ENCODE measurements around the gene CSNK1D.

Gene CSNK1D

DNA sequence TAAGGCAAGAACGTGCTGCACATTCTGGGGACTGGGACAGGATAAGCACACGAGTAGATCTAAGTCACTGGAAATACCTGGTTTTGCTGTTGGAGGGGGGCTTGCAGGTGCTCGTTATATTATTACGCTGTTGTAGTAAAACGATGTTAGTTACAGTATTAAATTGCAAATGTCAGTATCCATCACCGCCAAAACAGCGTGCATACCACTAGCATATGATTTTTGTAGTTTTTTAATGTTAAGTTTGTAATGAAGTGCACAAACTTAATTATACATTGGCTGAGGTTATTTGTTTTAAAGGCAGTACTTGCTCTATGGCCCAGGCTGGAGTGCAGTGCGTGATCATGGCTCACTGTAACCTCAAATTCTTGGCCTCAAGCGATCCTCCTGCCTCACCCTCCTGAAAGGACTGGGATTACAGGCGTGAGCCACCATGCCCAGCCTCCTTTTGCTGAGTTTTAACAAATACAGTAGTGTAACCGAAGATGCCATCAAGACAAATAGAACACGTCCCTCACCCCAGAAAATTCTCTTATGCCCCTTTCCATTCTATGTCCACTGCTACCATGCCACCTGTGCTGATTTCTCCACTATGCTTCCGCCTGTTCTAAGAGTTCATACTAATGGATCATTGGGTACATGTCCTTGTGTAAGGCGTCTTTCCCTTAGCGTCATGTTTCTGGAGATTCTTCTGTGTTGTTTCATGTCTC, 20.7 kb upstream of the CSNK1D start:
- no peak for DNase-seq

DNA sequence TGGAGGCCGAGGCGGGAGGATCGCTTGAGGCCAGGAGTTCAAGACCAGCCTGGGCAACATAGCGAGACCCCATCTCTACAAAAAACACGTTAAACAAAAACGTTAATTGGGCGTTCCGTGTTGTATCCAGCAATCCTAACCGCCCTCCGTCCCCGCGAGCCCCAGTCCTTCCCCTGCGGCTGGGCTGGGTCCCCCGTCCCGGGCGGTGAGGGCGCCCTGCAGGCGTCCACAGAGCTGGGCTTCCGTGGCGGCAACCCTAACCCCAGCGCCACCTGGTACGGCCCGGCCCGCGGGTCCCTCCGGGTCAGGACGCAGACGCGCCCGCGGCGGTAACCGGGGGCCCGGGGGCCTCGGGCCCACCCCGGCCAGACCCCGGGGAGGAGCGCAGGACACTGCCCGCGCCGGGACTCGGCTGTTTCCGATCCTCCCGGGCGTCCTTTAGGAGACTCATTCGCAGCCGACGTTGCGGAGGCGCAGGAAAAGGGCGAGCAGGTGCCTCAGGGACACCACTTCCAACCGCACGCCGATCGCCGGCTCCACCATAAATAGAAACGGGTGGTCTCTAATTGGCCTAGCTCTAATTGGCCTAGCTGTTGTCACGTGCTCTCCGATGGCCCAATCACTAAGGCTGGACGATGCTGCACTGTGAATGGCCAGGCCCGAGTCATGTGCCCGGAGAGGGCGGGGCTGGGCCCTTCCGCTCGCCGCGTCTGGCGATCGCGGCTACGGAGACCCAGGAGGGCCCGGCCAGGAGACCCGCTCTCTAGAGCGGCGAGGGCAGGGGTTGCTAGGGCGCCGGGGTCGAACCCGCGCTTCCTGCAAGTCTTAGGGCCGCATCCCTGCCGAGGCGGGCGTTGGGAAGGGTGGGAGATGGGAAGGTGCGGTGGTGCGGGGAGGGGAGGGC, 19.0 kb upstream of the CSNK1D start:
- DNase-seq, result peak; percentile 92

DNA sequence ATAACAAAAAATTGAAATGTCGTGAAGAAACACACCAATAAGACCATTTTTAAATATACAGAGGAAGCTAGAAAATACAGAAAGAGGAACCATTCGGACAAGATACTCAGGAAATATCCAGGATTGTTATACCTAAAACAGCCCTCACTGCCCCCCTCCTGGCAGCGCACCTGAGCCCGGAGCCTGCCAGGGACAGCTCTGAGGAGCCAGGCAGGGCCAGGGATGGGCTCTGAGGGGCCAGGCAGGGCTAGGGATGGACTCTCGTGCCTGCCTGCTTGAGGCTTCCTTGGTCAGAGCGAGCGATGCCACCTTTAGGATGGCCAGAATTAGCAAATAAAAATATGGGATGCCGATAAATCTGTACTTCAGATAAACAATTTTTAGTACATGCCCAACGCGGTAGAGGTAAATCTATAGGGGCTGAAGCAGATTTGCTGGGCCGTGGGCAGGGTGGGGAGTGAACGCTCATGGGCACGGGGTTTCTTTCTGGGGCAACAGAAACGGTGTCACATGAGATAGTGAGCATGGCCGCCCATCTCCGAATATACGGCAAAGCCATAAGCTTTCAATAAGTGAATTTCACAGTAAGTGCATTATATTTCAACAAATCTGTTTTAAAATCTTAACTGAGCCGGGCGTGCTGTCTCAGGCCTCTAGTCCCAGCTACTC, 18.2 kb upstream of the CSNK1D start:
- no peak for DNase-seq

DNA sequence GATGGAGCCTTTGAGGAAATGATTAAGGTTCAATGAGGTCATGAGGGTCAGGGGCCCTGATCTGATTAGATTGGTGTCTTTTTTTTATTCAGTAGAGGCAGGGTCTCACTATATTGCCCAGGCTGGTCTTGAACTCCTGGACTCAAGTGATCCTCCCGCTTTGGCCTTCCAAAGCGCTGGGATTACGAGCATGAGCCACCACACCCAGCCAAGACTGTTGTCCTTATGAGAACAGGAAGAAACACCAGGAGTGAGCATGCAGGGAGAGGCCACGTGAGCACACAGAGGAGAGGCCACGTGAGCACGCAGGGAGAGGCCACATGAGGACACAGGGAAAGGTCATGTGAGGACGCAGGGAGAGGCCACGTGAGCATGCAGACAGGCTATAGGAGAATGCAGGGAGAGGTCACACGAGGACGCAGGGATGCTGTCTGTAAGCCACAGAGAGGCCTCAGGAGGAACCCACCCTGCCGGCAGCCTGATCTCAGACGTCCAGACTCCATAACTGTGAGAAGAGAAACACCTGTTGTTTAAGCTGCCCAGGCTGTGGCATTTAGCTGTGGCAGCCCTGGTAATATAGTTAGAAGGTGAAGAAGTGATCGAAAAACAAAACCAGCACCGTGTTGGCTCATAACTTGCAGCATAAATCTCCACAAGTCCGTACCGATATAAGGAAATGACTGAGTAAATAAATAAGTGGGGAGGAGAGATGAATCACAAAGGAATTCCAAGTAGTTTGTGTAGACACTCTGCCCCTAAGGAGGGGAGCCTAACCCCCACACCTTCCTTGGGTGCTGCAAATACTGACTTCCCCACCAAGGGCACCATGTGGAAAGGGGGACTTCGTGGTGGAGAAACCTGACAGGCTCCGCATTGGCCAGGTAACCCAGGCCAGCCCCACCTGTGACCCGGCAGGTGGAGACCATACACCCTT, 14.6 kb upstream of the CSNK1D start:
- no peak for DNase-seq

DNA sequence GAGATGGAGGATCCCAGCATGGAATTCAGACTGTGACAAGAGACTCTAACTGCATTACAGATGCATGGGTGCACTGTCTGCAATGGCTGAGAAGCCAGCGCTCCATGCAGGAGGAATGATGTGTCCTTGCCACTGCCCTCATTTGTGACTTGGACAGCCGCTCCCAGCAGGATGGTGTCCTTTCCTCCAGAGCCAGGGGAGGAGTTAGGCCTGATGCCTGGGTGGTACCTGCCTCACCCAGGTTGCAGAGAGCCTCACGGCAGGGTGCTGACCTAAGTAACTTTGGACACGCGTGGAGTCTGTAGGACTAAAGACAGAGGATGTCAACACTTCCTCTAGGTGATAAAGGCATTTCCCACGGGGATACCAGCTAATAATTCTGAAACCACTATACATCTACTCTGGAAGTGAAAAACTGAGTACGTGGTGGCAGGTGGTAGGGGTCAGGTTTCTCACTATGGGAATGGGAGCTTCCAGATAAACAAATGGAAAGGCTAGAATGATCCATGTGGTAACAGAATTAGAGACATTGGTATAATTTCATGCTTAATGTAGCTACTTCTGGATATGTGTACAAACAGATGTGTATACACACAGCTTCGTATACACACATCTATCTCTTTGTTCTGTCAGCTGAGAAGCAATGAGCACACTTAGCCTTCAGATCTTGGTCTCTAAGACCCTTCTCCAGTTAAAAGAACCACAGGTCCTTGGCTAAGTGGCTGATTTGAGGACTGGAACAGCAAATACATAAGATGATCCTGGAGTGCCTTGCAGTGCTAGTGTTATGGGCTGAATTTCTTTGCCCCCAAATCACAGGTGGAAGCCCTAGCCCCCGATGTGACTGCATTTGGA, 13.7 kb upstream of the CSNK1D start:
- no peak for DNase-seq

DNA sequence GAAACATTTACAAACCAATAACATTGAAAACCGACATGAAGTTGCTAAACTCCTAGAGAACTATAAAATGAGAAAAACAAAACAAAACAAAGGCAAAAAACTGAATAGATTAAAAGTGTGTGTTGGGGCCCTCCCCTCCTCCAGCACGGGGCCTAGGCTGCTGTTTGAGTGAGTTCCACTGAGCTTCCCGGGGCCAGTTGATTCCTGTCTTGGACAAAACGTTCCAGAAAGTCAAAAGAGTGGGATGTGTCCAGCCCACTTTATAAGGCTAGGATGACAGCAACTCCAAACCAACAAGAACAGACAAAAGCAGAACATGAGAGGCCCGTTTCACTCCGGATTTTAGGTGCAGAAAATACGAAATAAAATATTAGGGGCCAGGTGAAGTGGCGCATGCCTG, 11.6 kb upstream of the CSNK1D start:
- DNase-seq, result no peak

DNA sequence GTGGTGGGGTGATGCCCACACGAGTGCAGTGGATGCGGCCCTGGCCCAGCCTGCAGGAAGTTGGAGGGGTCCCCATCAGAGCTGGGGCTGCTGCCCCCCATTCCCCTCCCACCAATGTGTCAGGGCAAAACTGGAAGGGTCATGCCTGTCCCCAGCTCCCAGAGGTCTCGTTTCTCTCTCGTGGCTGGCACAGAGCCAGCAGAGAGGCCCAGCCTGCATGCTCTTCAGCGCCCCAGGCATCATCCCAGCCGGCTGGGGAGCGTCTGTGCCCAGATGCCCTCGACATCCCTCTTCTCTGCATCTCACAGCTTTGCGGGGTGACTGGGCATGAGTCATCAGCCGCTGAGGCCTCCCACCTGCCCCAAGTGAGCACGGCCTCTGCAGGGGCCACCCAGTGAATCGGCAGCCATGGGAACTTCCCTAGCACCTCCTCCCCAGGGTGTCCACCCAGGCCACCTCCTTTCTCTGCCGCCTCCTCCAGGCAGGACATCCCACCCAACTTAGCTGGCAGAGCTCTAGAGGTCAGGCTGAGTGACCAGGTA, 9.8 kb upstream of the CSNK1D start:
- peak; percentile 73 for DNase-seq

DNA sequence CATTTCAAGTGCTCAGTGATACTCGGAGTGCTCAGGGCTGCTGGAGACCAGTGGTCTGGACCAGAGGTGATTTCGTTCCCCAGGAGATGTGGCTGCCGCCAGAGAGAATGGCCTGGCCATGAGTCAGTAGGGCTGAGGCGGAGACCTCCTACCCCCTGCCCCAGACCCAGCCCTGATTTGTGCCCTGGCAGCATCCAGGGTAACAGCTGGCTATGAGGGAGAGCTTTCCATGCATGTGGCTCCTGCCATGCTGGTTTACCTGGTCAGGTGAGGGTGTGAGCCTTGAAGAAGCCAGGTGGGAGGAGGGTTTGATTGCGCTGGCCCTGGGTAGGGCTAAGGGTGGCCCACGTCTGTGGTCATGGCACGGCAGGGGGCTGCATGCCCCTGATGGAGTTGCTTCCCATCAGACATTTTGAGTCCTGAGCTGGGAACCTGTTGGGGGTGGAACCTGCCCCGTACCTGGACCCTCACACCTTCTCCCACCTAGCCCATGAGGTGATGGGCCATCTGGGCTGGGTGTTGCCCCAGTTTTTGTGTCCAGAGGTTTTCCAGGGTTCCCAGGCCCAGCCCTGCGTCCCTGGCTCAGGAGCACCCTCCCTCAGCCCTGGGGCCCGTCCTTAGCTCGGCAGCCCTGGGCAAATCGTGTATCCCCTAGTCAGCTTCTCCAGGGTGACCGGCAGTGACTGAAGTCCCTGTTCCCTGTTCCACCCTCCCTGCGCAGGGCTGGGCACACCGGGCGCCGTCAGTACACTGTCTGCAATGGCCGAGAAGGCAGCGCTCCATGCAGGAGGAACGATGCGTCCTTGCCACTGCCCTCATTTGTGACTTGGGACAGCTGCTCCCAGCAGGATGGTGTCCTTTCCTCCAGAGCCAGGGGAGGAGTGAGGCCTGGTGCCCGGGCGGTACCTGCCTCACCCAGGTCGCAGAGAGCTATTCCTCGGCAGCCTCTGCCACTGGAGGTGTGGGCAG, 9.0 kb upstream of the CSNK1D start:
- DNase-seq, result no peak

DNA sequence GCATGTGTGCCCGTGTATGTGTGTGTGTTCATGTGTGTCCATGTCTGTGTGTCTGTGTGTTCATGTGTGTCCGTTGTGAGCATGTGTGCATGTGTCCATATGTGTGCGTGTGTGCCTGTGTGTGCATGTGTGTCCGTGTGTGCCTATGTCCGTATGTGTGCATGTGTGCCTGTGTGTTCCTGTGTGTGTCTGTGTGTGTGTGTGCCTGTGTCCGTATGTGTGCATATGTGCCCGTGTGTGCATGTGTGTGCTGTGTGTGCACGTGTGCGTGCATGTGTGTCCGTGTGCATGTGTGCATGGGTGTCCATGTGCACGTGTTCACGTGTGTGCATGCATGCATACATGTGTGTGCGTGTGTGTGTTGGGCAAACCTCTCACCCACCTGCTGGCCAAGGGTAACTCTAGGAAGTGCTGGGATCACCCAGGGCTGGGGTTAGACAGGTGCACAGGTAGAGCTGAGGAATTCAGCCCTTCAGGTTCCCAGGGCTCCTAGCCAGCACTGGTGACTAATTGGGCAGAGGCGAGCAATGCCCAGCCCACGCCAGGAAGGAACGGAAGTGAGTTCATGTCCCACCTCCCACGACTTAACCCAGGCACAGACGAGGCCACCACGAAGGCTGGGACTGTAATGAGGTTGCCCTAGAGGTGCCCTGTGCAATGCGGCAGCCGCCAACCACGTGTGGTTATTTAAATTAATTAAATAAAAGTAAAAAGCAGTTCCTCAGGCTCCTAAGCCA, 8.2 kb upstream of the CSNK1D start:
- peak; percentile 76 for DNase-seq

DNA sequence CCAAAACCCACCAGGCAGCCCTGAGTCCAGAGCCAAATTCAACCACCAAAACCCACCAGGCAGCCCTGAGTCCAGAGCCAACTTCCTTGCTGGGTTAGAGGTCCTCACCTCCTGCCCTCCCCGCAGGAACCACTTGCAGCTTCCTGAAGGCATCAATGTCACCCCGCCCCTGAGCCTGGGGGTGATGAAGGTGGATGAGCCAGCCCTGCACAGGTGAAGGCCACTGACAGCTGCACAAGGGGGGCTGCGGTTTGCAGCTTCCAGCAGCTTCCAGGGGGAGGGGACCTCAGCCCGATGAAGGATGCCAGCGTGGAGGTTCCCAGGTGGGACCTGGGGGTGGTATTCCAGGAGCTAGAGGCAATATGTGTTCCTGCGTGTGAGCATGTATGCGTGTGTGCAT, 7.6 kb upstream of the CSNK1D start:
- no peak for DNase-seq

DNA sequence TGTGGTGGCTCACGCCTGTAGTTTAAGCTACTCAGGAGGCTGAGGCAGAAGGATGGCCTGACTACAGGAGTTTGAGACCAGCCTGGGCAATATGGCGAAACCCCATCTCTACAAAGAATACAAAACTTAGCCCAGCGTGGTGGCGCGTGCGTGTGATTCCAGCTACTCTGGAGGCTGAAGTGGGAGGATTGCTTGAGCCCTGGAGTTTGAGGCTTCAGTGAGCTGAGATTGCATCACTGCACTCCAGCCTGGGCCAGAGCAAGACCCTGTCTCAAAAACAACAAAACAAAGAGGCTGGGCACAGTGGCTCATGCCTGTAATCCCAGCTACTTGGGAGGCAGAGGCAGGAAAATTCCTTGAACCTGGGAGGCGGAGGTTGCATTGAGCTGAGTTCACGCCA, 7.0 kb upstream of the CSNK1D start:
- DNase-seq, result no peak

DNA sequence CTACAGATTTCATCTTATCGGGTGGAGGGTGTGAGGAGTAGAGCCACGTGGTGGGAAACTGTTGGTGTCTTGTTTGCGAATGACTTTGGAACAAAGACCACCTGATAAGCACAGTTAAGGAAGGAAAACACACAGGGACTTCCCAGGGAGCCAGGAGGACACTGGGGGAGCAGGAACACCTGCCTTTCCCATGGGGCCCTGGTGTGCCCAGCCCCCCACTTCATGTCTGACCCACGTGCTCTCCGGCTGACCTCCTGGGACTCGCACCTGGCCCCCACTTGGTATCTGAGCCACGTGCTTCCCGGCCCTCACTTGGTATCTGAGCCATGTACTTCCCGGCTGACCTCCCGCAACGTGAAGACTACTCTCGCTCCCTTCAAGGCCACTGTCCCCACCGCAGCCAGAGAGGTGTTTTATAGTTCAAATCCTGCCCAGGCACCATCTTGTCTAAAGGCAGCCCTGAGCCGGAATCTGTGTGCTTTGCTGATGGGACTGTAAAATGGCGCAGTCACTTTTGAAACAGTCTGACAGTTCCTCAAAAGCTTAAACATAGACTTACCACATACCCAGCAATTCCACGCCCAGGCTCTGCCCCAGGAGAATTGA, 5.4 kb upstream of the CSNK1D start:
- DNase-seq, result no peak

DNA sequence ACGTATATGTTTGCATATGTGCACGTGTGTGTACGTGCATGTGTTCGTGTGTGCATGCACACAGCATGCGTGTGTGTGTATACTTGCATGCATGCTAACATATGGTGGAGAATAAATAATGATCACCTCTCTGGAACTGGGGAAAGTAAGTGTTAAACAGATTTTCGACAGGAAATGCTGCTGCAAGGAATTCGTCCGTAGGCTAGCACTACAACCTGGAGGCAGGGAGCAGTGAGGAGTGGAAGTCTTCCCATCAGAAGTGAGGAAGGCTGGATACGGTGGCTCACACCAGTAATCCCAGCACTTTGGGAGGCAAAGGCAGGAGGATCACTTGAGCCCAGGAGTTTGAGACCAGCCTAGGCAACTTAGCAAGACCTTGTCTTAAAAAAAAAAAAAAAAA, 4.8 kb upstream of the CSNK1D start:
- DNase-seq, result no peak

DNA sequence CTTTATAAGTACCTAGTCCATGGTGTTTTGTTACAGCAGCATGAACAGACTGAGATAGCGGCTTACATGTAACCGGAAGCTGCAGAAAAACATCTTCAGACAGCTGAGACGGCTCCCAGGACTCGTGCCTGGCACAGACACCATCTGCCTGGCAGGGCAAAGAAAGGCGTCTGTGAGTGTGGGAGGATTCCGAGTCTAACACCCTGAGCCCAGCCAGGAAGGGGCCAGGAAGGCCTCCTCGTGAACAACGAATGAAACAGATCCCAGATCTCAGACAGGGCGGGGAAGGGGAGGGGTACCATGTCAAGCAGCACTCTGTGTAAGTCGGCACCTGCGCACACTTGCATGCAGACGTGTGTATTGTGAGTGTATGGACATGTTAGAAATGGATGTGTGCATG, 4.4 kb upstream of the CSNK1D start:
- DNase-seq, result no peak

DNA sequence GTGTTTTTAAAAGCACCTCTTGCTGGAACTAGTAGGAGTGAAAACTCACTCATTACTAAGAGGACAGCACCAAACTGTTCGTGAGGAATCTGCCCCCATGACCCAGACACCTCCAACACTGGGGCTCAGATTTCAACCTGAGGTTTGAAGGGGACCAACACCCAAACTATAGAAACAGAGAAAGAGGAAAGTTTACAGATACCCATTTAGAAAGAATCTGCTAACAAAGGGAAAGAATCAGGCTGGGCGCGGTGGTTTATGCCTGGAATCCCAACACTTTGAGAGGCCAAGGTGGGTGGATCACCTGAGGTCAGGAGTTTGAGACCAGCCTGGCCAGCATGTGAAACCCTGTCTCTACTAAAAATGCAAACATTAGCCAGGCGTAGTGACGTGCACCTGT, 3.4 kb upstream of the CSNK1D start:
- DNase-seq, result no peak

DNA sequence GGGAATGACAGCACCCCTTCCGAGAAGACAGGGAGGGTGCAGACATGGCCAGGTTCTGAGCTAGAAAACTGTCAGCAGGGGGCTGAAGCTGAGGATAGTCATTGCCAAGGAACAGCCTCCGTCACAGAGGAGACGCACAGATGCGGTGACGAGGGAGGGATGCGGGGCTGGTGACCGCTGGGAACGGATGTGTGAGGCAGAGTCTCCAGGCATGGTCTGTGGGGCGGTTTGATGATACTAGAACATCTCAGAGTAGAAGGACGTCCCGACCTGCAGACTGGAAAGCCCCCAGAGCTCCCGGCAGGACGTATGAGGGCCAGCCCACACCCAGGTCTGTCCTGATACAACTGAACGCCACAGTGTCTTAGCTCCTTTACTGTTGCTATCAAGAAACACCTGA, 1.8 kb upstream of the CSNK1D start:
- no peak for DNase-seq

DNA sequence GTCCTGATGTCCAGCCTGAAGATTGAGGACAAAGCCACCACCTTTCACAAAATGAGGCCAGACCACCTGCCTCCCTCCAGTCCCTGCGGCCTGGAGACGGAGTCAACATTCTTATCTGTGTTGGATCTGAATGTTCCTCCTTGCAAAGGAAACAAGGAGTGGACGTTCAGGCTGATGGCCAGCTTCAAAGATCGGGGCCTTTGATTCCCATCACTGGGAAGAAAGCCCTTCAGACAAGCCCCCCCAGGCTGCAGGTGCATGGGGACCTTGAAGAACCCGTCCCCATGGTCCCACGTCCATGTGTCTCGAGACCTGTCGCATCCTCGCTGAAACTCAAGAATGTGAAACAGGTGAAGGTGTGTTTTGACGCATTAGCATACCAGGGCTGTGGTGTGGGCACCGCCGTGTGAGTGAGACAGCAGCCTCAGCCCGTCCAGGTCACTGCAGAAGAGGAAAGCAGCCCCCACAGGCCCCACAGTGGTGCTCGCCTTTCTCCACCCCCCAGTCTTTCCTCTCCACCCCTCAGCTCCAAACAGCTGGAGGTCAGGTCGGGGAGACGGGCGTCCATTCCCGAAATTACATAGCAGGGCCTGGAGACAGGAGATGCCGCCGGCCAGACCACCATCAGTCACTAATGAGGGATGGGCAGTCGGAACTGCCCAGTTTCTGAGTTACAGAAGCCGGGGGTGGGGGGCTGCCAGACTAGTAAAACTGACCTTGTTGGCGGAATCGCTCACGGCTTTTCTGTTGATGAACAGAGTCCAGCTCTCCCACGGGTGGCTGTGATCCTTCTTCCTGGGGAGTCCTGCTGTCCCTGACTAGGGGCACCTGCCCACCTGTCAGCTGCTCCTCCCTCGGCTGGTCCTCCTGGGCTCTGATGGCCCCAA, 877 bp upstream of the CSNK1D start:
- no peak for DNase-seq

Measured in activated CD8-positive, alpha-beta memory T cell treated with anti-CD3 and anti-CD28 coated beads for 24 hours (primary cell).